ENCODE measurements around the gene MORC2.

Gene MORC2

DNA sequence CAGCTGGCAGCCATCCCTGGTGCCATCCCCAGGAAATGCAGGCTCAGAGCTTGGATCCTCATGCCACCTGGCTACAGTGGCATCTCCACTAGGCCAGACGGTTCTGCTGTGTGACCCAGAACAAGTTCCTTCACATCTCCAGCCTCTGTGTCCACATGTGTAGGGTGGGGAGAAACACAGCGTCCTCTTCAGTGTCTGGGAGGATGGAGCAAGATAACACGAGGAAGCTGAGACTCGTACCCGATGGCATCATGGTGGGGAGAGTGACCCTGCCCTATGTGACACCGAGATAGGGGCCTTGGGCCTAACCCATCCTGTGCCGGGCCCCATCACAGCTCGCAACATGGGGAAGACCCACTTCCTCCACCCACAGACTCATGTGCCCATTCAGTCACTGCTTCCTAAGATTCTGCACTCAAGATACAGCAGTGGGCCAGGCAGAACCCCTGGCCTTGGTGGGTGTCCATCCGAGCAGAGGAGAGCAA is 78.5 kb downstream of the MORC2 start:
- TF ChIP-seq POLR2AphosphoS5 (IDR thresholded peaks at IDR 0.05; ENCODE audit: low read depth), result no peak
- TF ChIP-seq, protein P1, sequence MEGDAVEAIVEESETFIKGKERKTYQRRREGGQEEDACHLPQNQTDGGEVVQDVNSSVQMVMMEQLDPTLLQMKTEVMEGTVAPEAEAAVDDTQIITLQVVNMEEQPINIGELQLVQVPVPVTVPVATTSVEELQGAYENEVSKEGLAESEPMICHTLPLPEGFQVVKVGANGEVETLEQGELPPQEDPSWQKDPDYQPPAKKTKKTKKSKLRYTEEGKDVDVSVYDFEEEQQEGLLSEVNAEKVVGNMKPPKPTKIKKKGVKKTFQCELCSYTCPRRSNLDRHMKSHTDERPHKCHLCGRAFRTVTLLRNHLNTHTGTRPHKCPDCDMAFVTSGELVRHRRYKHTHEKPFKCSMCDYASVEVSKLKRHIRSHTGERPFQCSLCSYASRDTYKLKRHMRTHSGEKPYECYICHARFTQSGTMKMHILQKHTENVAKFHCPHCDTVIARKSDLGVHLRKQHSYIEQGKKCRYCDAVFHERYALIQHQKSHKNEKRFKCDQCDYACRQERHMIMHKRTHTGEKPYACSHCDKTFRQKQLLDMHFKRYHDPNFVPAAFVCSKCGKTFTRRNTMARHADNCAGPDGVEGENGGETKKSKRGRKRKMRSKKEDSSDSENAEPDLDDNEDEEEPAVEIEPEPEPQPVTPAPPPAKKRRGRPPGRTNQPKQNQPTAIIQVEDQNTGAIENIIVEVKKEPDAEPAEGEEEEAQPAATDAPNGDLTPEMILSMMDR (IDR thresholded peaks at IDR 0.05; ENCODE audit: insufficient read depth, low read length), result no peak
- no peak overlapping the region for H3K27ac ChIP-seq (replicated peaks)
- no peak overlapping the region for H3K4me3 ChIP-seq (replicated peaks; ENCODE audit: insufficient read depth, low read length)
- no peaks in the 10 kb centered on the region for H3K27me3 ChIP-seq (ENCODE audit: insufficient read depth, poor library complexity, severe bottlenecking)
- DNase-seq (ENCODE audit: low read depth in 1 of 2, low spot score in 1 of 2), result no peak

DNA sequence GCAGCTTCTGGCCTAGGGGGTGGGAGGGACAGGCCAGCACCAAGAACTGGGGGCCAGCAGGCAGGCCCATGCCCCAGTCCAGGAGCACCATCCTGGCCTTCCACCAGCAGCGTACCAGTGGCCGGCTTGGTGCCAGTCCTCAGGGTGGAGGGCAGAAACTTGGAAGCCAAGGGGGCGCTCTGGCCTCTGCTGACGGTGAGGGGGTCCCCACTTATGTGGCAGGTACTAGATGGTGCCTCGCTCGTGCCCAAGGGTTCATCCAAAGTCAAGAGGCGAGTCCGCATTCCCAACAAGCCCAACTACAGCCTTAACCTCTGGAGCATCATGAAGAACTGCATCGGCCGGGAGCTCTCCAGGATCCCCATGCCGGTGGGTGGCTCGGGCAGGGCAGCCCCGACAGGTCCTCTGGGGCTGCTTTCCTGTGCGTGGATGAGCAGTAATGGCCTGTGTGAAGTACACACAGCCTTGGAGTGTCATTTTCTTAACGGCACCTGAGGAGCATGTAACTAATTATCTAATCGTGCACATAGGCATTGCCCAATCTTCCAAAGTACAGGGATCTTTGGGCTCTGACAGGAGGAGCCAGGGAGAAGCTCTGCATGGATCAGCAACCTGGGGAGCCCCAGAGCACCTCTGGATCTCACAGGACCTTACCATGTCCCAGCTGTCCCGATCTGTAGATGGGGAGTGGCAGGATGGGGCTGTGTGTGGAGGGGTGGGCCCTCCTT is 79.1 kb downstream of the MORC2 start:
- Histone ChIP-seq H3K27ac (replicated peaks) (no peak overlapping the region), H3K4me3 (replicated peaks; ENCODE audit: insufficient read depth, low read length) (no peak overlapping the region), H3K27me3 (ENCODE audit: insufficient read depth, poor library complexity, severe bottlenecking) (no peaks in the 10 kb centered on the region)
- DNase-seq (ENCODE audit: low read depth in 1 of 2, low spot score in 1 of 2), result no peak
- TF ChIP-seq, protein P2, sequence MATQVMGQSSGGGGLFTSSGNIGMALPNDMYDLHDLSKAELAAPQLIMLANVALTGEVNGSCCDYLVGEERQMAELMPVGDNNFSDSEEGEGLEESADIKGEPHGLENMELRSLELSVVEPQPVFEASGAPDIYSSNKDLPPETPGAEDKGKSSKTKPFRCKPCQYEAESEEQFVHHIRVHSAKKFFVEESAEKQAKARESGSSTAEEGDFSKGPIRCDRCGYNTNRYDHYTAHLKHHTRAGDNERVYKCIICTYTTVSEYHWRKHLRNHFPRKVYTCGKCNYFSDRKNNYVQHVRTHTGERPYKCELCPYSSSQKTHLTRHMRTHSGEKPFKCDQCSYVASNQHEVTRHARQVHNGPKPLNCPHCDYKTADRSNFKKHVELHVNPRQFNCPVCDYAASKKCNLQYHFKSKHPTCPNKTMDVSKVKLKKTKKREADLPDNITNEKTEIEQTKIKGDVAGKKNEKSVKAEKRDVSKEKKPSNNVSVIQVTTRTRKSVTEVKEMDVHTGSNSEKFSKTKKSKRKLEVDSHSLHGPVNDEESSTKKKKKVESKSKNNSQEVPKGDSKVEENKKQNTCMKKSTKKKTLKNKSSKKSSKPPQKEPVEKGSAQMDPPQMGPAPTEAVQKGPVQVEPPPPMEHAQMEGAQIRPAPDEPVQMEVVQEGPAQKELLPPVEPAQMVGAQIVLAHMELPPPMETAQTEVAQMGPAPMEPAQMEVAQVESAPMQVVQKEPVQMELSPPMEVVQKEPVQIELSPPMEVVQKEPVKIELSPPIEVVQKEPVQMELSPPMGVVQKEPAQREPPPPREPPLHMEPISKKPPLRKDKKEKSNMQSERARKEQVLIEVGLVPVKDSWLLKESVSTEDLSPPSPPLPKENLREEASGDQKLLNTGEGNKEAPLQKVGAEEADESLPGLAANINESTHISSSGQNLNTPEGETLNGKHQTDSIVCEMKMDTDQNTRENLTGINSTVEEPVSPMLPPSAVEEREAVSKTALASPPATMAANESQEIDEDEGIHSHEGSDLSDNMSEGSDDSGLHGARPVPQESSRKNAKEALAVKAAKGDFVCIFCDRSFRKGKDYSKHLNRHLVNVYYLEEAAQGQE (IDR thresholded peaks at IDR 0.05; ENCODE audit: insufficient replicate concordance, low read depth), result no peak
- TF ChIP-seq POLR2AphosphoS5 (IDR thresholded peaks at IDR 0.05; ENCODE audit: low read depth) (no peak), GABPA (IDR thresholded peaks at IDR 0.05; ENCODE audit: low read depth) (no peak), SPI1 (IDR thresholded peaks at IDR 0.05; ENCODE audit: borderline replicate concordance, low read depth) (no peak)
- TF ChIP-seq, protein P1 (IDR thresholded peaks at IDR 0.05; ENCODE audit: insufficient read depth, low read length), result no peak

DNA sequence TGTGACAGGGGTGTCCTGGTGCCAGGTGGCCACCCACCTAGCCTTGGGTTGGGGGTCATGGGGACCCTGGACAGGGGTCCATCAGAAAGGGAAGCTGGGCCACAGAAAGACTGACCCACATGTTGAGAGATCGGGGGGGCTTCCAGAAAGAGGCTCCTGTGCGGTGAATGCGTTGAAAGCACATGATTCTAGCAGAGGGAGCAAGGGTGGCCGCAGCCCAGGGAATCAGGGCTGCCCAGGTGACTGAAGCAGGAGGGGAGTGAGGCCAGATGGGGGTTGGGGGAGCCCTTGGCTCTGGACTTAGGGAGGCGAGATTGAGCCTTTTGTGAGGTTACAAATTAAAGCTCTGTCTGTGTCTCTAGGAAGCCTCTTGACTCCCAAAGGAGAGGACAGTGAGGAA is 80.7 kb downstream of the MORC2 start:
- no peak for TF ChIP-seq GABPA (IDR thresholded peaks at IDR 0.05; ENCODE audit: low read depth)
- no peak for TF ChIP-seq SPI1 (IDR thresholded peaks at IDR 0.05; ENCODE audit: borderline replicate concordance, low read depth)
- no peak for TF ChIP-seq POLR2AphosphoS5 (IDR thresholded peaks at IDR 0.05; ENCODE audit: low read depth)
- TF ChIP-seq, protein P2 (IDR thresholded peaks at IDR 0.05; ENCODE audit: insufficient replicate concordance, low read depth), result no peak
- TF ChIP-seq, protein P1 (IDR thresholded peaks at IDR 0.05; ENCODE audit: insufficient read depth, low read length), result no peak
- Histone ChIP-seq H3K27me3 (ENCODE audit: insufficient read depth, poor library complexity, severe bottlenecking) (no peaks in the 10 kb centered on the region), H3K27ac (replicated peaks) (no peak overlapping the region), H3K4me3 (replicated peaks; ENCODE audit: insufficient read depth, low read length) (no peak overlapping the region)
- DNase-seq (ENCODE audit: low read depth in 1 of 2, low spot score in 1 of 2), result no peak

DNA sequence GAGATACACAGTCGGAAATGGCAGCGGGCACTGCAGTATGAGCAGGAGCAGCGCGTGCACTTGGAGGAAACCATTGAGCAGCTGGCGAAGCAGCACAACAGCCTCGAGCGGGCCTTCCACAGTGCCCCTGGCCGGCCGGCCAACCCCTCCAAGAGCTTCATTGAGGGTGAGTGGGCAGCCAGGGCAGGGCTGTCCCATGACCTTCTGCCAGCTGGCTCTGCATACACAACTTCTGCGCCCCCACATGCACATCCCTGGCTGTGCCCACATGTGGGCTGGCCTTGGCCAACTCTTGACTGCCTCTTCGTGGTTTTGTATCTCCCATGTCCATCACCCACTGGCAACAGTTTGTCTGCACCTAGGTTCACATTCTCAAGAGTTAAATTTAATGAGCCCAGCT is 81.1 kb downstream of the MORC2 start:
- Histone ChIP-seq H3K4me3 (replicated peaks; ENCODE audit: insufficient read depth, low read length) (no peak overlapping the region), H3K27me3 (ENCODE audit: insufficient read depth, poor library complexity, severe bottlenecking) (no peaks in the 10 kb centered on the region), H3K27ac (replicated peaks) (no peak overlapping the region)
- TF ChIP-seq, protein P2 (IDR thresholded peaks at IDR 0.05; ENCODE audit: insufficient replicate concordance, low read depth), result no peak
- TF ChIP-seq, protein P1 (IDR thresholded peaks at IDR 0.05; ENCODE audit: insufficient read depth, low read length), result no peak
- TF ChIP-seq POLR2AphosphoS5 (IDR thresholded peaks at IDR 0.05; ENCODE audit: low read depth), result no peak
- DNase-seq (ENCODE audit: low read depth in 1 of 2, low spot score in 1 of 2), result no peak
